GM21528 (cell line): ENCODE measurements around the gene MED27.

Source experiments
- ATAC-seq: cut with Tn5 transposase; IDR thresholded peaks from one replicate; pipeline ENCODE4 v1.9.1; 2021; ENCODE audit warnings: mild to moderate bottlenecking, moderate library complexity; ENCODE audit not compliant: unreplicated experiment, low FRiP score

MED27 gene

GRCh38 chr9:131889437-131890251 is 190.0 kb downstream of the MED27 start:
- no peak for ATAC-seq

DNA sequence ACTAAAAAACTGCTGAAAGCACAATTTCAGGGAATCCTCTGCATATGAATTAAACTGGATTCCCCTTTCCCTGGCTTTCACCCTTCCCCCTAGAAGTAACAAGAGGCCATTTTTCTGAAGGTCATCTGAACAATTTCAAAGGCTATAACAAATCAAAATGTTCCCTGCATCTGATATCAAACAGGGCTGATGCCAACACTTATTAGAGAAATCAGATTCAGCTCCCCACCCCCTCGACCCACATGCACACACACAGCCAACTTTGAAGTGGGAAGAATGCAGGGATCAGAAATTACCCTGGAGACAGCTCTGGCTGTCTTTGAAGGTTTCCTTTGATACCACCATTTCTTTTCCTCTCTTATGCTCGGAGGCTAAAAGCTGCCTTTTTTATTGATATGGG is 190.7 kb downstream of the MED27 start:
- ATAC-seq, result no peak

GRCh38 chr9:131887680-131888079 is 192.0 kb downstream of the MED27 start:
- no peak for ATAC-seq

GRCh38 chr9:131886826-131887225 is 192.8 kb downstream of the MED27 start:
- ATAC-seq, result no peak

- ATAC-seq, result no peak
Observed at GRCh38 chr9:131885144-131885609, 194.5 kb downstream of the MED27 start.

- no peak for ATAC-seq
Observed at GRCh38 chr9:131884222-131884621, 195.4 kb downstream of the MED27 start.

GRCh38 chr9:131880833-131881583 is 198.7 kb downstream of the MED27 start:
- ATAC-seq, result no peak

DNA sequence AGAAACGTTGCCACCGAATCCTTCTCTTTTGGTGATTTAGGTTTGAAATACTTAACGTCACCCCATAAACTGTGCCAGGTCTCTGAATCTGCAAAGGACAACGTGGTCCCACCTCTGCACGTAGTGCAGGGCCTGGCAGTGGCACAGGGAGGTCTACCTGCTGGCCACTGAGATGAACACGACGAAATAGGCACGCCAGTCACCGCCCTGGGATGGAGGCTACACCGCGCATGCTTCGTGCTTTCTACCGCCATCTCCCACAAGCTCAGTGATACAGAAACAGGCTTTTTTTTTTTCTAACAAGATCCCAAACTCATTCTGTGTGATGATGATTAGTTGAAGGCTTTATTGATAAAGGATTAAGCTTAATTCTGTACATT is 199.8 kb downstream of the MED27 start:
- no peak for ATAC-seq

GRCh38 chr9:131879181-131879910 is 200.3 kb downstream of the MED27 start:
- ATAC-seq, result no peak

DNA sequence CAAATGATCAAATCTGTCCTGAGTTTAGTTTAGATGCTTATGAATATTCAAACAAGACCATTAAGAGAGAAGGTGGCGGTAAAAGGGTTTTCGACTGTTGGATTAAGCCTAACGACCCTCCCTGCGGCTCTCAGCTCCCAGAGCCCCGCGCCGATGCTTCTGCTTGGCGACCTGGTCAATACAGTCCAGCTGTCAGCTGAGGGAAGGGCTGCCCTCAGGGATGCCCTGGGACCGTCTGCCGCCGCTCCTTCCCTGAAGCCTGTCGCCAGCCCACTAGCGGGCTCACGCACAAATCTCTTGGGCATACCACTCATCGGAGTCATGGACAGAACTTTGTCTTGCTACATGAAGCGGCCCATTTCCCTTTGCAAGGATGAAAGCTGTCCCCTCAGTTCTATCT is 203.2 kb downstream of the MED27 start:
- ATAC-seq, result no peak

DNA sequence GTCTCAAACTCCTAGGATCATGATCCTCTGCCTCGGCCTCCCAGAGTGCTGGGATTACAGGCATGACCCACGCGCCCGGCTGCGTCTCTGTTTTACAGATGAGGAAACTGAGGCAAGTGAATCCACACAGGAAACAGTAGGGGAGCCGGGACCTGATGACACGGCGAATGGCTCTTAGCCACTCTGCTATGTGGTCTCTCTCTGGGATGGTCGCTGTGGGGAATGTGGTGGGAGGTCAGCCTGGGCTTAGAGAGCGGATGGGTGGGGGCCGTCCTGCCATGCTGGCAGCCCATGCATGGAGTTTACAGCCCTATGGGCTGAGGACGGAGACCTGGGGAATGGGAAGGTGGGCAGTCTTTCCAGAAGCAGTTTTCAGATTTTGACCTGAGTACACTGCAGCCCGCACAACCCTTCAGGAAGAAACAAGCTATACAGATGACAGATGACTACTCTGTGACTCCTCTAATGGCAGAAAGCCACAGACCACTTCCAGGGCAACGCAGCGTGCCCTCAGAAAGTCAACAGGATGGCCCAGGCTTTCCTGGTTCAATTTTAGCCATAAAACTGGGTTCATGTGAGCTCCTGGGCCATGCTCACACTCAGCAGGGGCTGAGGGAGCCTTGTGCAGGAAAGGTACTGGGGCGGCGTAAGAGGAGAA is 203.7 kb downstream of the MED27 start:
- no peak for ATAC-seq

DNA sequence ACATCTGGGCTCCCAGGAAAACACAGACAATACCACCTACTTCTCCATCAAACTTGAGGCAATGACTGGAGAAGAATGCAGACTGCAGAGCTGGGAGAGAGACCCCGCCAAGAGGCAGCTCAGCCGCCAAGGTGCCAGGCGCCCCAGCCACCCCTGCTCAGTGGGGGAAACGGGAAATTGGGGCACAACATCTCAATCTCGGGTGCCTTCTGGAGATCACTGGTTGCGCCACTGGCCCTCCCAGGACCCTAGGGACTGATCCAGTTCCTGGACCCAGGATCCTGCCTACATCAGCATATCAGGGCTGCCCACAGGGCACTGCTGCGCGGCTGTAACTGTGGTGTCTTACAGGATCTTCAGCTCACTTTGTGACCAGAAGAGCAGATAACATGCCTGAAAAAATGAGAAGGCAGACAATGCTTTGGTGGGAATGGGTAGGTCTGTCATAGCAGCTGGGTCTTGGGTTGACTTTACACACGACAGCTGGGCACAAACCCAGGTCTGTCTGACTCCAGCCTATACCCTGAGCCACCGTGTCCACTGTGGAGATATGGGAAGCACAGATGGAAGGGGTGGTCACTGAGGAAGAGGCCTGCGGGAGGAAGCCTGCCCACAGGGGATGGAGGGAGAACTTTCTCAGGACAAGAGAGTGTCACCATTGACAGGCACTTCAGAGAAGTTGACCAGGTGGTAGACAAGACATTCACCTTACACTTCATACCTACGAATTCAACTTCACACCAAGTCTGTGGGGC is 204.6 kb downstream of the MED27 start:
- ATAC-seq, result no peak

DNA sequence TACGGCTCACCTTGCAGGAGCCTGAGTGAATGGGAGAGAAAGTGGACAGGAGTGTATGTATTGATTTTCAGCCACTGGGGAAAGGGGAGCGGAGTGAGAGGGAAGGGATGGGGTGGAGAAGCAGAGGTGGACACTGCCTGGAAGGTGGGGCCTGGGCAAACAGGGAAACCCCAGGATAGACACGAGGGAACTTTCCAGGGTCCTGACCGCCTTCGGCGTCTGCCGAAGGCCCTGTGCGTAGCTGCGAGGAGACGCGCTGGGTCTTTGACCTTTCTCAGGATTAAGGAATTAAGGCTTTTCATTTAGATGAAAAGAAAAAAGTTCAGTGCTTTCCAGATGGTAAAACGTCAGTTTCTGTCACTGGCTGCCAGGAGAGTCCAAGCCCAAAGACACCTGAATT is 205.2 kb downstream of the MED27 start:
- ATAC-seq, result no peak

DNA sequence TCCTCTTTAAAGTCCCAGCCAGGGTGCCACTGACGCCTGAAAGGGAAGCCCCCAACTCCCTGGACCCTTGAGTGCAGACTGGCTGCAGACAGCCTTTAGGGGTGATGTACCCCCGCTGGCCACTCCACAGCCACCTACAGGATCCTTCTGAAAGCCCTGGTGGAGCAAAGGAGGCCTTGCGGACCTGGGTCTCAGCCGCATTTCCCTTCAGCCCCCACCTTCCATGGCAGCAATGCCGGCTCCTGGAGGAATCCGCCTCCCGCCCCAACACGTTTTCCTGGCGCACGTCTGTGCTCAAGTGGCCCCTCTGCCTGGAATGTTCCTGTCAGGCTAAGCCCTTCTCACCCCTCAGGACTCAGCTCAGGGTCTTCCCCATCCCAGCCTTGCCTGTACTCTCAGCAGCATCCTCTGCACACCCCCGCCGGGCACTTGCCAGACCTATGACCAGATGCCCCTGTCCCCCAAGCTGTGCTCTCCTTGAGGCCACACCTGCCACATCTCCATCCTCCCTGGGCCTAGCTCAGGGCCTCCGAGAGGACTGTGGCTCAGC is 205.7 kb downstream of the MED27 start:
- ATAC-seq, result no peak

GRCh38 chr9:131873335-131873734 is 206.3 kb downstream of the MED27 start:
- ATAC-seq, result no peak

- ATAC-seq, result no peak
Observed at GRCh38 chr9:131872702-131873101, 207.0 kb downstream of the MED27 start.

- no peak for ATAC-seq
Observed at GRCh38 chr9:131872006-131872405, 207.7 kb downstream of the MED27 start.

DNA sequence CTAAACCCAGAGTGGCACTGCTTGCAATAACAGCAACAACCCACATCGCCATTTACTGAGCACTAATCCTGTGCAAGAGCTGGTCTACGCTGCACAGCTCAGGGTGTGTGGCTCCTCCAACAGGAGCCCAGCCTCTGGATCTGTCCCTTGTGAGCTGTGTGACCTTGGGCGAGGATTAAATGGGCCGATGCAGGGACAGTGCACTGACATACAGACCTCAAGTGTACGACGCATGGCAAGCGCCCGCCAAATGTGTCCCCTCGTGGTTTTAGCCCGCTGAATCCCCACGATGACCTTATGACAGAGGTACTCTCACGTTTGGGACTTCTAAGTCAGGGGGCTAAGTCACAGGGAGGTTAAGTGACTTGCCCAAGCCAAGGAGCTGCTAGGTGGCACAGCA is 209.5 kb downstream of the MED27 start:
- no peak for ATAC-seq

GRCh38 chr9:131869348-131869747 is 210.3 kb downstream of the MED27 start:
- no peak for ATAC-seq

DNA sequence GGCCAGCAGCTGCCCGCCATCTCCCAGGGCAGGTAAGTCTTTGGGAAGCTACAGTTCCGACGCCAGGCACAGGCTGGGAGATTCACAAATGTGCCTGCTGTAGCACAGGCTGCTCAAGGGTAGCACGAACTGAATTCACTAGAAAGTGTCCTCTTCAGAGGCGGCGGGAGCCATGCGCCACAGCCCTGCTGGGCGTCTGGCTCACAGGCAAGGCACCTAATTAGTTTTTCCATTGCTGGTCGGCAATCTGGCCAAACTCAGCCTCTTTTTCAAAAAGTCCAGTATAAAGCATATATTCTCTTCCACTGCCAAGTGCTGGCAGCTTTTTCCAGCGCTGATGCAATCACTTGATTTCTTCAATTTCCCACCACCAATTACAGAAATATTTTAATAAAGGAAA is 210.9 kb downstream of the MED27 start:
- ATAC-seq, result no peak
